SK-MEL-5 (cell line): ENCODE results near the gene ADCY2. TPM values are rescaled to one million over a fixed set of nuclear protein-coding genes. Genes with fewer than 3 reads are reported as not detected.

Experiments
- DNase-seq: peaks from one replicate; pipeline ENCODE4 v3.0.0-alpha.2; 2016; ENCODE audit warnings: low read depth, low spot score
- in situ Hi-C: cut with HindIII; loops from 2 replicates; pipeline ENCODE4 v1.10.0; 2016; ENCODE audit warnings: low sequenced_read_pairs, high pct_unique_total_duplicates, low pct_unique_long_range_greater_than_20kb
- total RNA-seq: library from RNA; depleted of rRNA; stranded (reverse); fragments of >200 nt; shearing (Covaris generic); gene quantifications from 2 replicates; pipeline ENCODE4 v1.2.3, GENCODE V29; 2014

The ADCY2 gene
- total RNA-seq, 1 experiment from 2014 or later, result 31.4 TPM

- in situ Hi-C loops, result no loop called here
- DNase-seq, result no peak
These were observed 266.4 kb downstream of the ADCY2 start for GRCh38 chr5:7662289-7662688.

- DNase-seq, result no peak
- in situ Hi-C loops, result no loop called here
These were observed 267.9 kb downstream of the ADCY2 start for GRCh38 chr5:7663808-7664207.

GRCh38 chr5:7664208-7664607 is 268.3 kb downstream of the ADCY2 start:
- DNase-seq, result no peak
- in situ Hi-C loops, result no loop called here

DNA sequence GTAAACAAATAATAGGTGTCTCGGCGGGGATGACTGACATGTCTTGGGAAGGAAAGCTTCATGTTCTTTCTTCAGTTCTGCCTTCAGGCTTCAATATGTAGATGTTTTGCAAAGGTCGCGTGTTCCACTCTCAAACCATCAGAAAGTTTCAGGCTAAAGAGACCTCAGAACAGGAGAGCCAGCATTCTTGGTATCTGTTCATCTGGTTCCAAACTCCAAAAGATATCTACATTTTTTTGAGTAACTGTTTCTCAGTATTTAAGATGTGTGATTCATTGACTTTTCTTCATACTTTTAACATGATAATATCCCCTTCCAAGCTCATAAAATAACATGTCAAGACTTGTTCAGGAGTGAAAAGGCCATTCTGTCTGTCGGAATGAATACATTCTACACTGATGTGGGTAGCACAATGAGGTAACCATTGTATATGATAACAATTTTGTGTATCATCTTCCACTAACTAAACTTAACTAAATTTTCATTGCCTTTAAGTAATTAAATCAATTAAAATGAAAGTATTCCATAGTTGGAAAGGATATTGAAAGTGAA is 271.4 kb downstream of the ADCY2 start:
- DNase-seq, result no peak
- in situ Hi-C loops, result no loop called here

- peak; percentile 74 for DNase-seq
- in situ Hi-C loops, result no loop called here
These were observed 272.2 kb downstream of the ADCY2 start for GRCh38 chr5:7668161-7668560.

GRCh38 chr5:7668627-7669026 is 272.7 kb downstream of the ADCY2 start:
- in situ Hi-C loops, result no loop called here
- DNase-seq, result peak; percentile 65

- no peak for DNase-seq
- in situ Hi-C loops, result no loop called here
These were observed 275.5 kb downstream of the ADCY2 start for GRCh38 chr5:7671381-7671993.

GRCh38 chr5:7673658-7674057 is 277.7 kb downstream of the ADCY2 start:
- in situ Hi-C loops, result no loop called here
- DNase-seq, result no peak

- in situ Hi-C loops, result no loop called here
- no peak for DNase-seq
These were observed 280.5 kb downstream of the ADCY2 start for GRCh38 chr5:7676455-7676854.

DNA sequence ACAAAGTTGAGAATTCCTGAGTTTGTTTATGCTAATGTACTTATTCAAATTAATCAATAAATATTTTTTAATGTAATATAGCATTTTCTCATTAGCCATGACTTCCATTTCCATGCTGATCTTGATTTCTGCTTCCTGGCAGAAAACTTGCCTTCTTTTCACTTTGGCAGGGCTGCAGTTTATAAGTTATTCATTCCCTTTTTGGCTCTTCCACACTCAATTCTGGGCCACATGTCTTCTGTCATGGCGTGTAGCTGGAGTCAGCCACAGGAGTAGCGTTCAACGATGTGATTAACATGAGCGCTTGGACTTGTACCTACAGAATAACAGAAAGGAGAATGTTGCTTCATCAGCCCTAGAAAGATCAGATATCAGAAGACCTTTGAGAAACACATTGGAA is 282.1 kb downstream of the ADCY2 start:
- DNase-seq, result no peak
- in situ Hi-C loops, result no loop called here

GRCh38 chr5:7679663-7680062 is 283.7 kb downstream of the ADCY2 start:
- in situ Hi-C loops, result no loop called here
- DNase-seq, result no peak

- in situ Hi-C loops, result no loop called here
- no peak for DNase-seq
These were observed 284.3 kb downstream of the ADCY2 start for GRCh38 chr5:7680260-7680659.

GRCh38 chr5:7682379-7682778 is 286.4 kb downstream of the ADCY2 start:
- in situ Hi-C loops, result no loop called here
- no peak for DNase-seq

- in situ Hi-C loops, result no loop called here
These were observed 287.8 kb downstream of the ADCY2 start for GRCh38 chr5:7683753-7684152.

DNA sequence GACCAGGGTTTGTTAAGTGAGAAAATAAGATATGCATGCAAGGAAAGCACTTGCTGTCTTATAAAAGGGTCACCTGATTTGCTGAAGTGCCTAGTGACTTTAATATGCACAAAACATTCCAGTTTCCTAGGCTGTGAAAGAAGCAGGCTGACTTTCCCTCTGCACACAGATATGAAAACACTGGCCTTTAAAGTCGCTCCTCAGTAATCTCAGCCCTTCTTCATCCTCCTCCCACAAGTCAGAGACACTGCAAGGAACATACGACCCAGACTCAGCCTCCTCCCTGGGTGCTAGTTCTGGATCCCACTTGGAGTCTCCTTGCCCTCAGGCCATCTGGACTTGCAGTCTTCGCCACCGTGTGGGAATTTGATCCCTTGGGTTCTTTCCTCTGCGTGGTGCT is 288.9 kb downstream of the ADCY2 start:
- no peak for DNase-seq

More at GRCh38 chr5:7683753-7684152, 287.8 kb downstream of the ADCY2 start:
- peak; percentile 50 for DNase-seq

DNA sequence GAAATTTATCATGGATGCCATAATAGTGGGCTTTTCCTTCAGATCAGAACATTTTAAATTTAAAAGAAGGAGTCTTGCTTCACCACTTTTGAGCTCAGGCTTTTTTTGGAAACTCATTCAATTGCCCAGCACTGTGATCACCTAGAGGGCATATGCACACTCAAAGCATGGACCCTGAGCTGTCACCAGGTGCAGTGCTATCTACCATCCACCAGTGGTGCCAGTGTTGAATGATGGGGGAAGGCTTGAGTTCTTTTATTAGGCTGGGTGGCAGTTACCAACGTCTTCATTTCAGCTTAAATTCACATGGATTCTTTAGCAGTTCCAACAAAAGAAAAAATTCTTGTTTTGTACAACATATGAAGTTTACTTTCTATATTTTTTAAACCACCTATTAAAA is 290.9 kb downstream of the ADCY2 start:
- peak; percentile 55 for DNase-seq
- in situ Hi-C loops, result no loop called here

More for the DNA sequence above, 288.9 kb downstream of the ADCY2 start:
- in situ Hi-C loops, result no loop called here

GRCh38 chr5:7690557-7690956 is 294.6 kb downstream of the ADCY2 start:
- in situ Hi-C loops, result no loop called here
- DNase-seq, result no peak

- peak; percentile 81 for DNase-seq
- in situ Hi-C loops, result no loop called here
These were observed 309.3 kb downstream of the ADCY2 start for GRCh38 chr5:7705261-7705660.

DNA sequence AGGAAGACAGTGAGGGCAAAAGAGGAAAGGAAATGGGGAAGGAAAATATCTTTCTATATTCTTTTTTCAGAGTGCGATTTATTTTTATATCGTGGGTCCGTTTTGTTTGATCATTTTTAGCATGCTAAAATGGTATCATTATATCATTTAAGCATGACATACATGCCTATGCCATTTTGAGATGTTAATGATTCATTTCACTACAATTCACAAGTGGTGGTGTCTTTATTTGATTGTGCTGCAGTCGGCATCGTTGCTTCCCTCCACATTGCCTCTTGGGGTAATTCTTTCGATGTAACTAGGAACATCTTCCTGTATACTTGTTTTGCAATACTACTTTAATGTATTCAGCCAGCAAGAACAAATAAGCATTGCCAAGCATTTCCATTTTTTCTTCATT is 309.8 kb downstream of the ADCY2 start:
- DNase-seq, result no peak
- in situ Hi-C loops, result no loop called here

- no peak for DNase-seq
- in situ Hi-C loops, result no loop called here
These were observed 310.3 kb downstream of the ADCY2 start for GRCh38 chr5:7706256-7706655.
